Tibial nerve (tissue), 4 donors: ENCODE measurements around the gene MBOAT7.
"Not testable (repeated sequence)": the region's sequence is repeated elsewhere in the genome, so short reads cannot be mapped to it uniquely, and the experiment has no call there.

ENCODE experiments used
- CTCF ChIP-seq, 5 experiments: fragments of 200-600 bp in 3 of 5; fragments of 450-650 bp in 2 of 5; sonication (generic) in 3 of 5; IDR thresholded peaks; one replicate each; pipeline ENCODE4 v1.5.1; 2016 to 2019; ENCODE audit warnings: antibody characterized with exemption in 5 of 5, mild to moderate bottlenecking in 3 of 5, moderate library complexity in 2 of 5
- EP300 ChIP-seq, 2 donors: sonication (generic); formaldehyde crosslinking; IDR thresholded peaks; one replicate each; pipeline ENCODE4 v1.6.1; 2017; ENCODE audit warnings: antibody characterized with exemption in 2 of 2, mild to moderate bottlenecking in 1 of 2
- POLR2A ChIP-seq, 2 donors: fragments of 450-650 bp; IDR thresholded peaks; one replicate each; pipeline ENCODE4 v1.6.1; 2017; ENCODE audit warnings: antibody characterized with exemption in 2 of 2, mild to moderate bottlenecking in 2 of 2, moderate library complexity in 2 of 2

DNA sequence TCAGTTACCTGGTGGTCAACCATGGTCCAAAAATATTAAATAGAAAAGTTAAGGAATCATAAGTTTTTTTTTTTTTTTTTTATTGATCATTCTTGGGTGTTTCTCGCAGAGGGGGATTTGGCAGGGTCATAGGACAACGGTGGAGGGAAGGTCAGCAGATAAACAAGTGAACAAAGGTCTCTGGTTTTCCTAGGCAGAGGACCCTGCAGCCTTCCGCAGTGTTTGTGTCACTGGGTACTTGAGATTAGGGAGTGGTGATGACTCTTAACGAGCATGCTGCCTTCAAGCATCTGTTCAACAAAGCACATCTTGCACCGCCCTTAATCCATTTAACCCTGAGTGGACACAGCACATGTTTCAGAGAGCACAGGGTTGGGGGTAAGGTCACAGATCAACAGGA lies 24.8 kb upstream of the MBOAT7 start:
- TF ChIP-seq CTCF, EP300, POLR2A (IDR thresholded peaks at IDR 0.05): not testable (repeated sequence)
